GM23248 (cell line): ENCODE data around the gene PEPD.

ENCODE experiments used
- EZH2 ChIP-seq: fragments of 200-600 bp; sonication (generic); IDR thresholded peaks from 2 replicates; pipeline ENCODE4 v1.6.1; 2018; ENCODE audit warnings: antibody characterized with exemption, mild to moderate bottlenecking; ENCODE audit not compliant: insufficient read depth, poor library complexity, severe bottlenecking
- EZH2phosphoT487 ChIP-seq: fragments of 200-600 bp; sonication (generic); IDR thresholded peaks from 2 replicates; pipeline ENCODE4 v1.6.1; 2018; ENCODE audit warnings: antibody characterized with exemption, moderate library complexity, mild to moderate bottlenecking, low read depth; ENCODE audit not compliant: insufficient read depth

DNA sequence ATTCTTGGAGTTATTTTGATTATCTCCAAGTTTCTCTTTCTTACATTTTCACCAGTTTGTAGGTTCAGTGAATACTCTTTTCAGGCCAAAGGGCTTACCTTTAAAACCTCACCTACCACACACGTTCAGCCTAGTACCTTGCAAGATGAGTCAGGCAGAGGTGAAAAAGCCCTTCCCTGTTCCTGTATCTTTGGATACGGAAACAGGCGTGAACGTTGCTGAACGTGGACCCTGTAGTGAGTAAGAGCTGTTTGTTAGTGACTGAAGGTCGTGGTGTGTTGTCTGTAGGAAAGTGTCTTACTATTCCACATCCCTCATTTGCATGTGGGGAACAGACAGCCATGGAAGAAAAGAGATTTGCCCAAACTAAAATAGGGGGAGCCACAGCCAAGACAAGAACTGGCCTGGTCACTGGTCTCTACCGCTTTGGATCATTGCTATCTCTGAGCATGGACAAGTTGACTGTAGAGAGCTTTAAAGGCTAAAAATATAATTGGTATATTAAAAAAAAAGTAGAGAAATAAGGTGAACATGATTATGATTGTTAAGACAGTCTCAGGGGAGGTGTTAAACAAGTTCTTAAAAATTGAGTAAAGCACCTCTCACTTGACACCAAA lies 144.5 kb downstream of the PEPD start:
- TF ChIP-seq EZH2 (no peak), EZH2phosphoT487 (no peak)
